Fibroblast of lung (primary cell): ENCODE results near the gene DEFB118. TPM values are rescaled to one million over a fixed set of nuclear protein-coding genes. Genes with fewer than 3 reads are reported as not detected.
"Not testable (repeated sequence)": the region's sequence is repeated elsewhere in the genome, so short reads cannot be mapped to it uniquely, and the experiment has no call there.

Source experiments
- DNase-seq, 2 donors: peaks; one replicate each; pipeline versions ENCODE4 v3.0.0 to v3.0.0-alpha.2; 2010; ENCODE audit warnings: low read depth in 2 of 2
- H2AFZ ChIP-seq: 2 replicates; pipeline ENCODE4 v1.5.1; 2012; ENCODE audit warnings: low read length, control low read depth, inconsistent platforms
- H3K27ac ChIP-seq: 2 replicates; pipeline ENCODE4 v1.5.1; 2011; ENCODE audit warnings: low read length, control low read depth; ENCODE audit not compliant: insufficient read depth
- H3K27me3 ChIP-seq: 2 replicates; pipeline ENCODE4 v1.5.1; 2011; ENCODE audit warnings: mild to moderate bottlenecking, low read length; ENCODE audit not compliant: control insufficient read depth, insufficient read depth
- H3K36me3 ChIP-seq: 2 replicates; pipeline ENCODE4 v1.5.1; 2011; ENCODE audit warnings: low read length; ENCODE audit not compliant: control insufficient read depth, insufficient read depth
- H3K4me1 ChIP-seq: 2 replicates; pipeline ENCODE4 v1.5.1; 2011; ENCODE audit warnings: low read length; ENCODE audit not compliant: control insufficient read depth, insufficient read depth; ENCODE audit errors: extremely low read depth
- H3K4me2 ChIP-seq: 2 replicates; pipeline ENCODE4 v1.5.1; 2011; ENCODE audit warnings: low read length, control low read depth; ENCODE audit not compliant: insufficient read depth; ENCODE audit errors: extremely low read depth
- H3K4me3 ChIP-seq, 4 experiments: fragments of 200-600 bp in 1 of 4; sonication (generic) in 1 of 4; replicated peaks in 1 of 4; 2 replicates each; pipeline ENCODE4 v1.5.1; 2011 to 2016; ENCODE audit warnings: low read length in 4 of 4, low read depth in 3 of 4, mild to moderate bottlenecking in 3 of 4, control low read depth in 2 of 4, inconsistent platforms in 1 of 4, mixed read lengths in 1 of 4; ENCODE audit not compliant: insufficient read depth in 1 of 4; ENCODE audit errors: control extremely low read depth in 1 of 4
- H3K79me2 ChIP-seq: 2 replicates; pipeline ENCODE4 v1.5.1; 2012; ENCODE audit warnings: mild to moderate bottlenecking, low read length, inconsistent platforms; ENCODE audit not compliant: control insufficient read depth, insufficient read depth
- H3K9ac ChIP-seq: 2 replicates; pipeline ENCODE4 v1.5.1; 2011; ENCODE audit warnings: mild to moderate bottlenecking, low read length, control low read depth; ENCODE audit not compliant: insufficient read depth
- H3K9me3 ChIP-seq: 2 replicates; pipeline ENCODE4 v1.5.1; 2012; ENCODE audit warnings: low read depth, low read length; ENCODE audit not compliant: control insufficient read depth, insufficient read depth
- H4K20me1 ChIP-seq: 2 replicates; pipeline ENCODE4 v1.5.1; 2011; ENCODE audit warnings: low read length; ENCODE audit not compliant: control insufficient read depth, insufficient read depth; ENCODE audit errors: extremely low read depth
- EZH2 ChIP-seq: IDR thresholded peaks from 2 replicates; pipeline ENCODE4 v1.5.1; 2012; ENCODE audit warnings: low read length, control low read depth, mild to moderate bottlenecking; ENCODE audit errors: missing control alignments
- polyA plus RNA-seq, 2 donors: library from polyadenylated mRNA; depleted of rRNA in 1 of 2; stranded (reverse) in 1 of 2; unstranded in 1 of 2; fragments of >200 nt; gene quantifications; 2 replicates each; pipeline ENCODE4 v1.2.1, GENCODE V29; 2011 to 2012; ENCODE audit warnings: missing spikeins in 1 of 2
- total RNA-seq: library from RNA; depleted of rRNA; stranded (reverse); fragments of >200 nt; gene quantifications from 2 replicates; pipeline ENCODE4 v1.2.1, GENCODE V29; 2014
- TF ChIP-seq, protein P1 (sequence below), 2 donors: IDR thresholded peaks in 1 of 2; conservative IDR thresholded peaks in 1 of 2; 1 replicate in 1 of 2; 2 replicates in 1 of 2; pipeline ENCODE4 v1.5.1; 2011 to 2012; ENCODE audit warnings: low read length in 2 of 2, control low read depth in 1 of 2, inconsistent platforms in 1 of 2, low read depth in 1 of 2, mild to moderate bottlenecking in 1 of 2

DEFB118 gene
- total and polyA plus RNA-seq, 2 donors (not counting 1 experiment from before 2014, with no cell fraction given) = not detected

DNA sequence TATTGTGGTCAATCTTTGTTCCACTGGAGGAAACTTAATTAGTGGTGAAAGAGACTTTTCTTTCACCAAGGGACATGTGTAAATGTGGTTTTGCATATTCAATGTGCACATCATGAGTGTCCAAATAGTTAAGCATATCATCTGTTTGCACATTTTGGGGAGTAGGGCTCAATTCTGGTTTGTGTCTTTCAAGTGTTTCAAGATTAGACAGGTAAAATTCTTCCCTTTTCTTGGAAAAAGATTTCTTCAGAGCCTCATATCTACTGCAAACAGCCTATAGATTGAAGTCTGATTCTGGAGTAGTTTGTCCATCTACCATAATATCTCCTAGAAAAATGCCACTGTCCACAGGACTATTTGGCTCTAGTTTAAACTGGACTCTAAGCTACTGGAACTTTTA is 26.9 kb upstream of the DEFB118 start:
- Histone ChIP-seq H3K9me3 (no peaks in the 10 kb centered on the region), H3K36me3 (no peaks in the 10 kb centered on the region), H3K4me2 (no peak overlapping the region), H3K79me2 (no peaks in the 10 kb centered on the region), H3K27me3 (no peaks in the 10 kb centered on the region), H4K20me1 (no peaks in the 10 kb centered on the region), H3K4me1 (no peaks in the 10 kb centered on the region), H3K27ac (no peak overlapping the region), H3K9ac (no peak overlapping the region), H2AFZ (no peak overlapping the region), H3K4me3 (no peak overlapping the region)
- TF ChIP-seq, protein P1, sequence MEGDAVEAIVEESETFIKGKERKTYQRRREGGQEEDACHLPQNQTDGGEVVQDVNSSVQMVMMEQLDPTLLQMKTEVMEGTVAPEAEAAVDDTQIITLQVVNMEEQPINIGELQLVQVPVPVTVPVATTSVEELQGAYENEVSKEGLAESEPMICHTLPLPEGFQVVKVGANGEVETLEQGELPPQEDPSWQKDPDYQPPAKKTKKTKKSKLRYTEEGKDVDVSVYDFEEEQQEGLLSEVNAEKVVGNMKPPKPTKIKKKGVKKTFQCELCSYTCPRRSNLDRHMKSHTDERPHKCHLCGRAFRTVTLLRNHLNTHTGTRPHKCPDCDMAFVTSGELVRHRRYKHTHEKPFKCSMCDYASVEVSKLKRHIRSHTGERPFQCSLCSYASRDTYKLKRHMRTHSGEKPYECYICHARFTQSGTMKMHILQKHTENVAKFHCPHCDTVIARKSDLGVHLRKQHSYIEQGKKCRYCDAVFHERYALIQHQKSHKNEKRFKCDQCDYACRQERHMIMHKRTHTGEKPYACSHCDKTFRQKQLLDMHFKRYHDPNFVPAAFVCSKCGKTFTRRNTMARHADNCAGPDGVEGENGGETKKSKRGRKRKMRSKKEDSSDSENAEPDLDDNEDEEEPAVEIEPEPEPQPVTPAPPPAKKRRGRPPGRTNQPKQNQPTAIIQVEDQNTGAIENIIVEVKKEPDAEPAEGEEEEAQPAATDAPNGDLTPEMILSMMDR (conservative IDR thresholded peaks at IDR 0.05 in 1 of 2, IDR thresholded peaks at IDR 0.05 in 1 of 2; ENCODE audit: low read depth in 1 of 2, low read length in 2 of 2) = no peak
- TF ChIP-seq EZH2 = no peak
- DNase-seq = no peak

DNA sequence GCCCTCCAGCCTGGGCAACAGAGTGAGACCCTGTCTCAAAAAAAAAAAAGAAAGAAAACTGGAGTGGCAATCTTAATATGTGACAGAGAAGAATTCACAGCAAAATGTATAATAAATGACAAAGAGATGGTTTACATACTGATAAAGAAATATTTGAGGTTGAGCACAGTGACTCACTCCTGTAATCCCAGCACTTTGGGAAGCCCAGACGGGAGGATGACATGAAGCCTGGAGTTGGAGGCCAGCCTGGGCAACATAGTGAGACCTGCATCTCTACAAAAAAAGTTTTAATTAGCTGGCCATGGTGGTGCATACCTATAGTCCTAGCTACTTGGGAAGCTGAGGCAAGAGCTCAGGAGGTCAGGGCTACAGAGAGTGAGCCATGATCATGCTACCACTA is 12.4 kb upstream of the DEFB118 start:
- no peaks in the 10 kb centered on the region for H3K4me1 ChIP-seq
- no peaks in the 10 kb centered on the region for H3K36me3 ChIP-seq
- peak in 1 of 2 donors; percentile 2 for DNase-seq
- no peaks in the 10 kb centered on the region for H3K27me3 ChIP-seq
- H3K79me2 ChIP-seq = no peaks in the 10 kb centered on the region
- no peak overlapping the region for H3K4me3 ChIP-seq
- H2AFZ ChIP-seq = no peak overlapping the region
- no peak overlapping the region for H3K27ac ChIP-seq
- no peaks in the 10 kb centered on the region for H3K9me3 ChIP-seq
- H3K4me2 ChIP-seq = no peak overlapping the region
- H4K20me1 ChIP-seq = no peaks in the 10 kb centered on the region
- H3K9ac ChIP-seq = no peak overlapping the region
- TF ChIP-seq, protein P1 (conservative IDR thresholded peaks at IDR 0.05 in 1 of 2, IDR thresholded peaks at IDR 0.05 in 1 of 2; ENCODE audit: low read depth in 1 of 2, low read length in 2 of 2) = no peak
- no peak for TF ChIP-seq EZH2

DNA sequence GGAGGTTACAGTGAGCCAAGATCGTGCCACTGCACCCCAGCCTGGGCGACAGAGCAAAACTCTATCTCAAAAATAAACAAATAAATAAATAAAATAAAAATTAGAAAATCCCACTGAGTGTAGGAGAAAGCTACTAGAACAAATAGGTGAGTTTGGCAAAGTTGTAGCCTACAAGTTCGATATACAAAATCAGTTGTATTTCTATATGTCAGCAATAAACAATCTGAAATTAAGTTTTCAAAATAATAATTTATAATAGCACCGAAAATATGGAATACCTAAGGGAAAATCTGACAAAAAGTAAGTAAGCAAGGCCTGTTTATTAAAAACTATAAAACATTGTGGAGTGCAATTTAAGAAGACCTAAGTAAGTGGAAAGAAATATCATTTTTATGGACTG is 5.1 kb upstream of the DEFB118 start:
- H3K9me3 ChIP-seq = no peaks in the 10 kb centered on the region
- no peak overlapping the region for H2AFZ ChIP-seq
- DNase-seq = no peak
- H3K79me2 ChIP-seq = no peaks in the 10 kb centered on the region
- no peaks in the 10 kb centered on the region for H3K4me1 ChIP-seq
- TF ChIP-seq, protein P1 (conservative IDR thresholded peaks at IDR 0.05 in 1 of 2, IDR thresholded peaks at IDR 0.05 in 1 of 2; ENCODE audit: low read depth in 1 of 2, low read length in 2 of 2) = no peak
- TF ChIP-seq EZH2 = no peak
- no peaks in the 10 kb centered on the region for H4K20me1 ChIP-seq
- H3K27ac ChIP-seq = no peak overlapping the region
- no peak overlapping the region for H3K4me2 ChIP-seq
- H3K4me3 ChIP-seq = no peak overlapping the region
- H3K27me3 ChIP-seq = no peaks in the 10 kb centered on the region
- H3K36me3 ChIP-seq = no peaks in the 10 kb centered on the region
- no peak overlapping the region for H3K9ac ChIP-seq

DNA sequence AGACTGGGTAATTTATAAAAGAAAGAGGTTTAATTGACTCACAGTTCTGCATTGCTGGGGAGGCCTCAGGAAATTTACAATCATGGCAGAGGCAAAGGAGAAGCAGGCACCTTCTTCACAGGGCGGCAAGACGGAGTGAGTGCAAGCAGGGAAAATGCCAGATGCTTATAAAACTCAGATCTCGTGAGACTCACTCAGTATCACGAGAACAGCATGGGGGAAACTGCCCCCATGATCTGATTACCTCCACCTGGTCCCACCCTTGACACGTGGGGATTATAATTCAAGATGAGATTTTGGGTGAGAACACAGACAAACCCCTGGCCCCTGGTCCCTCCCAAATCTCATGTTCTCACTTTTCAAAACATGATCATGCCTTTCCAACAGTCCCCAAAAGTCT is 4.1 kb upstream of the DEFB118 start:
- not testable (repeated sequence) for H3K9ac ChIP-seq, H3K27ac ChIP-seq, H3K9me3 ChIP-seq, H3K79me2 ChIP-seq, H3K4me1 ChIP-seq, H3K36me3 ChIP-seq, DNase-seq, H3K27me3 ChIP-seq, H4K20me1 ChIP-seq, H2AFZ ChIP-seq, H3K4me3 ChIP-seq, H3K4me2 ChIP-seq
